ENCODE results near the gene DBP.
A peak's percentile ranks its signal among the peaks of the same experiment; 100 is the strongest.

Gene DBP

GRCh38 chr19:48614436-48615230 lies 22.5 kb downstream of the DBP start, which contains the start of gene FAM83E:
FAM83E (minus strand) TSS chr19:48615076; CDS start chr19:48613372, 1,704 bp downstream.
- Mint-ChIP-seq H3K4me3 (peak within 1 kb of the TSS in 1 of 2 donors; percentile 97), H3K4me1 (ENCODE audit: low read depth in 2 of 2) (peaks cover 34 to 36% of the 10 kb centered on the region in 2 donors), H3K36me3 (ENCODE audit: insufficient read depth) (peaks cover 59% of the 10 kb centered on the region), H3K27ac (peak within 1 kb of the TSS; percentile 50 to 80), H3K27me3 (no peaks in the 10 kb centered on the region), H3K9me3 (no peaks in the 10 kb centered on the region)
- ATAC-seq (replicated peaks) (no peak), DNase-seq (no peak)

DNA sequence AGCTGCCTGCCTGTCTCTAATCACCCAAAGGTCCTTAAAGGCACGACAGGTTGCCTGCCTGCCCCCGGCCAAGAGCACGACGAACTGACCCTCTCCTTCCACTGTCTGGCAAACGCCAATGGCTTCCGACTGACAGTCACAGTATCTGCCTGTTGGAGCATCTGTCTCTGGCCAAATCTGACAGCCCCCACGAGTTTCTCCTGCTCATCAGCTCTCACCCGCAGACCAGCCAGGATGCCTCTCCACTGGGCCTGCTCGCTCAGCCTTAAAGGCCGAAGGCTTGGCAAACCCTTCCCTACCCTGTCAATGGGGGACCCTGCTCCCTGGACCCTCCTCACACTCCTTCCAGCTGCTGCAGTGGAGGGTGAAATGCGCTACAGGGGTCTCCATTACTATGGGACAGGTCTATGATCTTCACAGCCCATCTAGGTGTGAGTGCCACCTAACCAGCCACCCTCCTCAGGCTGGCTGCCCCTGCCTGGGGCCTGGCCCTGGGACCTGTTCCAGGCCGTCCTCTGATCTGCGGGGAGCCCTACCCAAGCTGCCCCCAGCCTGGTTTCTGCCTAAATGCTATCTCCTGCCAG lies 23.2 kb downstream of the DBP start:
- no peak overlapping the region for H3K4me3 Mint-ChIP-seq
- peaks cover 52% of the 10 kb centered on the region for H3K36me3 Mint-ChIP-seq (ENCODE audit: insufficient read depth)
- peak overlapping the region; percentile 50 to 80 for H3K27ac Mint-ChIP-seq
- H3K4me1 Mint-ChIP-seq (ENCODE audit: low read depth in 2 of 2): peaks cover 31 to 32% of the 10 kb centered on the region in 2 donors
- ATAC-seq (replicated peaks) (no peak), DNase-seq (no peak)
- H3K27me3 Mint-ChIP-seq: no peaks in the 10 kb centered on the region
- H3K9me3 Mint-ChIP-seq: no peaks in the 10 kb centered on the region

GRCh38 chr19:48613024-48613851 lies 23.9 kb downstream of the DBP start:
- DNase-seq: no peak
- H3K4me3 Mint-ChIP-seq: no peak overlapping the region
- H3K27me3 Mint-ChIP-seq: no peaks in the 10 kb centered on the region
- peaks cover 29 to 30% of the 10 kb centered on the region in 2 donors for H3K4me1 Mint-ChIP-seq (ENCODE audit: low read depth in 2 of 2)
- peaks cover 45% of the 10 kb centered on the region for H3K36me3 Mint-ChIP-seq (ENCODE audit: insufficient read depth)
- ATAC-seq (replicated peaks): no peak
- peak overlapping the region in 1 of 2 donors; percentile 80 for H3K27ac Mint-ChIP-seq
- no peaks in the 10 kb centered on the region for H3K9me3 Mint-ChIP-seq

DNA sequence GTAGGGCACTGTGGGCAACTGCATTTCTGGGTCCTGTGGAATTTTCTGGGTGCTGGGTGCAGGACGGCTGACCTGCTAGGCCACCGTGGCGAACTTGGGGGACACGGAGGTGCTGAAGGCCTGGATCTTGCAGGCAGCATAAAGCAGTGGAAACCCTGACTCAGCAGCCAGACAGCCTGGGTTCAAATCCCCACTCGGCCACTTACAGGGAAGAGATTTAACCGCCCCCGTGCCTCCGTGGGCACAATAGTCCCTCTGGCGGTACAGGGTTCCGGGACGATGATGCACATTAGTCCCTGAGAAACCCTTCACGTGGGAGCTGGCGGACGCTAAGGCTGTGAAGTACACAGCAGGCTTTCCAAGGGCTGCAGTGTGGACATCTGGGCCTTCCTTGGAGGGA lies 25.3 kb downstream of the DBP start:
- Mint-ChIP-seq H3K9me3 (no peaks in the 10 kb centered on the region), H3K36me3 (ENCODE audit: insufficient read depth) (peaks cover 34% of the 10 kb centered on the region), H3K4me3 (no peak overlapping the region), H3K27ac (peak overlapping the region in 1 of 2 donors; percentile 16), H3K27me3 (no peaks in the 10 kb centered on the region), H3K4me1 (ENCODE audit: low read depth in 2 of 2) (peaks cover 20% of the 10 kb centered on the region in 2 donors)
- DNase-seq (no peak), ATAC-seq (replicated peaks) (no peak)

DNA sequence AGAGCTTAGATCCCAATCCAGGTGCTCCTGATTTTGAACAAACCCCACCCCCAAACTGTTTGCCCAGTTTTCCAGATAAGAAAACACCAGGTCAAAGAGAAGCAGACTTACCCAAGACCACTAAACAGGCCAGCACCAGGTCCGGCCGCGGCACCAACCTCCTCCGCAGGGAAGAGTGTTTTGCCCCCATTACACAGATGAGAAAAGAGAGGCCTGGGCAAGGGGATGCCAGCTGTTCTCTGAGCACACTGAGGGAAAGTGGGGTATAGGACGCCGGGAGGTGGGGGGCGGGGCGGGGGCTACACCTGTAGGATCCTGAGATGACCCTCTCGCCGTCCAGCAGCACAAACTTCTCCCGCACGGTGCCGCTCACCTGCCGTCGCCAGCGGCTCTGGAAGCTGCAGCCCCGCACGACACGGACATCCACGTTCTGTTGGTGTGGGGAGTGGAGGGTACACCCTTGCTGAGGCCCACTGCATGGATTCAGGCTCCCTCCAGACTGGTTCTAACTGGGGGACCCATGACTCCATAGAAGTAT lies 27.5 kb downstream of the DBP start:
- no peaks in the 10 kb centered on the region for H3K27me3 Mint-ChIP-seq
- H3K4me3 Mint-ChIP-seq: no peak overlapping the region
- ATAC-seq (replicated peaks): no peak
- H3K27ac Mint-ChIP-seq: no peak overlapping the region
- no peak for DNase-seq
- peaks cover 11% of the 10 kb centered on the region for H3K36me3 Mint-ChIP-seq (ENCODE audit: insufficient read depth)
- no peaks in the 10 kb centered on the region for H3K9me3 Mint-ChIP-seq
- H3K4me1 Mint-ChIP-seq (ENCODE audit: low read depth in 2 of 2): peaks cover 5 to 7% of the 10 kb centered on the region in 2 donors

DNA sequence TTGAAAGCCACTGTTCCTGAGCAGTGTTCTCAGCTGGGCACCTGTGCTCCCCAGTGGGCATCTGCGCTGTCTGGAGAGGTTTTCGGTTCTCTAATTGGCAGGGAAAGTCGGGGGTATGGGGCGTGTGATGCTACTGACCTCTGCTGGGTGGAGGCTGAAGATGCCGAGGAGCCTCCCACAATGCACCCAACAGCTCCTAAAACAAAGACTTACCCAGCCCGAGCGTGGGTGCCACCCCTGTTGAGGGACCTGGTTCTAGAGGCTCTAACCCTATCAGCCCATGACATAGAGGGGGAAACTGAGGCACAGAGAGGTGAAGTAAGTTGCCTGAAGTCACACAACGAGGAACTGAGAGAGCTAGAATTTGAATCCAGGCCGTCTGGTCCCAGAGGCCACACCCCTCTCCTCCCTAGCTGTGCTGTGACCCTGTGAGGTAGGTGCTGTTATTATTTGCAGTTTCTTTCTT lies 28.3 kb downstream of the DBP start:
- no peaks in the 10 kb centered on the region for H3K27me3 Mint-ChIP-seq
- peak in 2 of 3 experiments; percentile 31 to 32 for DNase-seq
- peak; percentile 94 for ATAC-seq (replicated peaks)
- H3K9me3 Mint-ChIP-seq: no peaks in the 10 kb centered on the region
- H3K27ac Mint-ChIP-seq: no peak overlapping the region
- H3K36me3 Mint-ChIP-seq (ENCODE audit: insufficient read depth): peaks cover 5% of the 10 kb centered on the region
- H3K4me1 Mint-ChIP-seq (ENCODE audit: low read depth in 2 of 2): peaks cover 5% of the 10 kb centered on the region in 2 donors
- H3K4me3 Mint-ChIP-seq: peak overlapping the region in 1 of 2 donors; percentile 45

GRCh38 chr19:48607359-48607755 lies 29.8 kb downstream of the DBP start:
- H3K27me3 Mint-ChIP-seq: no peaks in the 10 kb centered on the region
- peaks cover 4 to 5% of the 10 kb centered on the region in 2 donors for H3K4me1 Mint-ChIP-seq (ENCODE audit: low read depth in 2 of 2)
- H3K4me3 Mint-ChIP-seq: no peak overlapping the region
- no peaks in the 10 kb centered on the region for H3K36me3 Mint-ChIP-seq (ENCODE audit: insufficient read depth)
- H3K27ac Mint-ChIP-seq: no peak overlapping the region
- ATAC-seq (replicated peaks) (no peak), DNase-seq (no peak)
- no peaks in the 10 kb centered on the region for H3K9me3 Mint-ChIP-seq

DNA sequence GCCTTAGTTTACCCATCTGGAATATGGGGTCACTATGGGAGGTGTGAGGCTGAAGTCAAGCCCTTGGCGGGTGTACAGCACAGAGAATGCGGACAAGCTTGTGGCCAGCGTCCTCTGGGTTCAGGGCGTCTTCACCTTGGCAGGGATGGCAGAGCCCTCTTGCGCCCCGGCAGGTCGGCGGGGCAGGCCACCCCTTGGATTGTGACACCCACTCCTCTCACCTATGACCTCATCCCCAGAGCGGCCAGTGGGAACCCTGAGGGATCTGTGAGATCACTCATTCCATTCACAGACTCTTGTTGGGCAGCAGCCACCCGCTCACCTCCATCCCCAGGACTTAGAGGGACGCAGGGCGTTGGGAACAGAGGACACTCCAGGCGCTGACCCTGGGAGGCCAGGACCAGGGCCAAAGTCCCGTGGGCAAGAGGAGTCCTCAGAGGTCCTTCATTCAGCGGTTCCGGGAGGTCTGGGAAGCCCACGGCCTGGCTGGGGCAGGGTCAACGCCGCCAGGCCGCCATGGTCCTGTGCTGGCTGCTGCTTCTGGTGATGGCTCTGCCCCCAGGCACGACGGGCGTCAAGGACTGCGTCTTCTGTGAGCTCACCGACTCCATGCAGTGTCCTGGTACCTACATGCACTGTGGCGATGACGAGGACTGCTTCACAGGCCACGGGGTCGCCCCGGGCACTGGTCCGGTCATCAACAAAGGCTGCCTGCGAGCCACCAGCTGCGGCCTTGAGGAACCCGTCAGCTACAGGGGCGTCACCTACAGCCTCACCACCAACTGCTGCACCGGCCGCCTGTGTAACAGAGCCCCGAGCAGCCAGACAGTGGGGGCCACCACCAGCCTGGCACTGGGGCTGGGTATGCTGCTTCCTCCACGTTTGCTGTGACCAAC lies 30.5 kb downstream of the DBP start, which contains the start of gene SPACA4:
Gene SPACA4 (plus strand): TSS at position 280 of the 896 bp plus-strand sequence. CDS start 237 bp downstream, at position 517.
- Mint-ChIP-seq H3K9me3 (no peaks in the 10 kb centered on the region), H3K27ac (no peak within 1 kb of the TSS), H3K4me3 (no peak within 1 kb of the TSS), H3K4me1 (ENCODE audit: low read depth in 2 of 2) (peaks cover 4 to 5% of the 10 kb centered on the region in 2 donors), H3K36me3 (ENCODE audit: insufficient read depth) (no peaks in the 10 kb centered on the region), H3K27me3 (no peaks in the 10 kb centered on the region)
- ATAC-seq (replicated peaks) (no peak), DNase-seq (no peak)

DNA sequence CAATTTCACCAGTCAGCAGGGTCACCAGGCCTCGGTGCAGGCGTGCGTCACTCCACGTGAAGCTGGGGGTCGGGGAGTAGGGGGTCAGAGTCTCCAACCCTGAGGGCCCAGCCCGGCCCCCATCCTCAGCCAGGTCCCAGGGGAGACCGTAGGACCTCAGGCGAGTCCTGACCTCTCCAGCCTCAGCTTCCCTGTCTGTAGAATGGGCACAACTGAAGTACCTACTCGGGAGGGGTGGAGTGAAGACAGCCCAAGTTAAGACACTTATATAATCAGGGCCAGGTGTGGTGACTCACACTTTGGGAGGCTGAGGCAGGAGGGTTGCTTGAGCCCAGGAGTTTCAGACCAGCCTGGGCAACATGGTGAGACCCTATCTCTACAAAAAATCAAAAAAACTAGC lies 33.3 kb downstream of the DBP start:
- H3K36me3 Mint-ChIP-seq (ENCODE audit: insufficient read depth): no peaks in the 10 kb centered on the region
- ATAC-seq (replicated peaks) (no peak), DNase-seq (no peak)
- no peak overlapping the region for H3K27ac Mint-ChIP-seq
- peaks cover 3% of the 10 kb centered on the region in 2 donors for H3K4me1 Mint-ChIP-seq (ENCODE audit: low read depth in 2 of 2)
- H3K27me3 Mint-ChIP-seq: peaks cover 0 to 1% of the 10 kb centered on the region in 2 donors
- H3K9me3 Mint-ChIP-seq: no peaks in the 10 kb centered on the region
- H3K4me3 Mint-ChIP-seq: no peak overlapping the region

GRCh38 chr19:48603449-48603848 lies 33.7 kb downstream of the DBP start:
- H3K4me1 Mint-ChIP-seq (ENCODE audit: low read depth in 2 of 2): no peaks in the 10 kb centered on the region
- no peak for DNase-seq

DNA sequence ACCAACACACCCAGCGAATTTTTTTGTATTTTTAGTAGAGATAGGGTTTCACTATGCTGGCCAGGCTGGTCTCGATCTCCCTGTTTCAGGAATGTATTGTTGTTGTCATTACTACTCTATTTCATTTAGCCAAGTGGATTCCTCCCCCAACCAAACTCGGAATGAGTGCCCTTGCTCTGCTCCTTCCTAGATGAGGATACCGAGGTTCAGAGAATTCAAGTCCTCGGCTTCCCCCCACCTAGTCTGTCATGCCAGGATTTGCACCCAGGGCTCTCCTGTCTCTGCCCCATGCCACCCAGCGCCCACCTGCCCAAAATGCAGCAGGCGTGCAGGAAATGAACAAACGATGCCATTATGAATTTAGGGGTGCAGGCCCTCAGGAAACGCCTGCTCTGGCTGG lies 34.2 kb downstream of the DBP start:
- H3K4me1 Mint-ChIP-seq (ENCODE audit: low read depth in 2 of 2): no peaks in the 10 kb centered on the region
- no peaks in the 10 kb centered on the region for H3K9me3 Mint-ChIP-seq
- peaks cover 0 to 8% of the 10 kb centered on the region in 2 donors for H3K27me3 Mint-ChIP-seq
- H3K36me3 Mint-ChIP-seq (ENCODE audit: insufficient read depth): no peaks in the 10 kb centered on the region
- no peak overlapping the region for H3K27ac Mint-ChIP-seq
- H3K4me3 Mint-ChIP-seq: no peak overlapping the region
- ATAC-seq (replicated peaks) (no peak), DNase-seq (no peak)

More at GRCh38 chr19:48603449-48603848, 33.7 kb downstream of the DBP start:
- no peak overlapping the region for H3K4me3 Mint-ChIP-seq
- H3K36me3 Mint-ChIP-seq (ENCODE audit: insufficient read depth): no peaks in the 10 kb centered on the region
- no peak for ATAC-seq (replicated peaks)
- H3K27me3 Mint-ChIP-seq: peaks cover 0 to 5% of the 10 kb centered on the region in 2 donors
- H3K9me3 Mint-ChIP-seq: no peaks in the 10 kb centered on the region
- no peak overlapping the region for H3K27ac Mint-ChIP-seq

DNA sequence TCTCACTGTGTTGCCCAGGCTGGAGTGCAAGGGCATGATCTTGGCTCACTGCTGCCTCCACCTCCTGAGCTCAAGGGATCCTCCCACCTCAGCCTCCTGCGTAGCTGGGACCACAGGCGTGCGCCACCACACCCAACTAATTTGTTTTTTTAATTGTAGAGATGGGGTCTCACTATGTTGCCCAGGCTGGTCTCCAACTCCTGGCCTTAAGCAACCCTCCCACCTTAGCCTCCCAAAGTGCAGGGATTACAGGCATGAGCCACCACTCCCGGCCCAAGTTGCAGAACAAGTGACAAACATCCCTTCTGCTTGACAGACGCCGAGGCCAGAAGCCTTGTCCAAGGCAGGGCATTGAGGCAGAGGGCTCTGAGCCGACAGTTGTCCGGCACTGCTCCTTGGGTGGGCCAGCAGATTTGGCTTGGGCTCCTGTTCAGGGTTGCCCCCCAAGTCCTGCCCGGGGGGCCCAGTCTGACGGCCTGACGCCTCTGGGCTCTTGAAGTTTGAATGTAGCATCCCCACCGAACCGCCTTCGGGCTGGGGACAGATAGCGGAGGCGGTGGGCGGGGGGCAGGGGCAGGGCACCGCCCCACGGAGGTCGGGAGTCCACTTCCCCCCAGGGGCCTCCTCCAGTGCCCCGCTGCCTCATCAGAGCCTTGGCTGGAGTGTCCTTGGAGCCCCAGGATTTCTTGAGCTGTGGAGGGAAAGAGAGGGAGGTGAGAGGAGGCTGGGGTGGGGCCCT lies 36.3 kb downstream of the DBP start:
- Mint-ChIP-seq H3K9me3 (no peaks in the 10 kb centered on the region), H3K4me1 (ENCODE audit: low read depth in 2 of 2) (peaks cover 0 to 7% of the 10 kb centered on the region in 2 donors), H3K27me3 (peaks cover 0 to 8% of the 10 kb centered on the region in 2 donors), H3K36me3 (ENCODE audit: insufficient read depth) (no peaks in the 10 kb centered on the region), H3K27ac (no peak overlapping the region), H3K4me3 (no peak overlapping the region)
- ATAC-seq (replicated peaks): no peak
- DNase-seq: no peak
